Gastrocnemius medialis (tissue), 4 donors: ENCODE data around the gene ANKRD24. TPM values are rescaled to one million over a fixed set of nuclear protein-coding genes. Genes with fewer than 3 reads are reported as not detected.
"Not testable (repeated sequence)": the region's sequence is repeated elsewhere in the genome, so short reads cannot be mapped to it uniquely, and the experiment has no call there.

ENCODE experiments used
- ATAC-seq, 2 donors: fragments of 150-250 bp; one replicate each; pipeline ENCODE4 v1.9.1; 2016
- DNase-seq, 2 donors: peaks; one replicate each; pipeline ENCODE4 v3.0.0-alpha.2; 2019
- H3K27ac ChIP-seq, 4 donors: fragments of 200-600 bp; sonication (generic); 1 replicate in 1 of 4; 2 replicates in 3 of 4; pipeline ENCODE4 v1.5.1; 2016 to 2018; ENCODE audit warnings: mild to moderate bottlenecking in 2 of 4, moderate library complexity in 1 of 4
- H3K27me3 ChIP-seq, 3 donors: fragments of 200-600 bp; sonication (generic) in 2 of 3; 1 replicate in 1 of 3; 2 replicates in 2 of 3; pipeline versions ENCODE4 v1.5.1 to v1.6.0; 2016 to 2019; ENCODE audit warnings: mild to moderate bottlenecking in 1 of 3, moderate library complexity in 1 of 3
- H3K36me3 ChIP-seq, 2 donors: fragments of 200-600 bp; sonication (generic) in 1 of 2; one replicate each; pipeline ENCODE4 v1.5.1; 2017 to 2018
- H3K4me1 ChIP-seq, 2 donors: fragments of 200-600 bp; sonication (generic) in 1 of 2; one replicate each; pipeline ENCODE4 v1.5.1; 2016 to 2017; ENCODE audit warnings: mild to moderate bottlenecking in 2 of 2
- H3K4me3 ChIP-seq, 4 donors: fragments of 200-600 bp; sonication (generic) in 3 of 4; 1 replicate in 1 of 4; 2 replicates in 3 of 4; pipeline ENCODE4 v1.5.1; 2016 to 2019; ENCODE audit warnings: mild to moderate bottlenecking in 2 of 4
- H3K9me3 ChIP-seq, 3 donors: fragments of 200-600 bp; sonication (generic) in 2 of 3; 1 replicate in 1 of 3; 2 replicates in 2 of 3; pipeline ENCODE4 v1.5.1; 2016 to 2019
- CTCF ChIP-seq, 5 experiments: fragments of 450-650 bp in 3 of 5; fragments of 200-600 bp in 2 of 5; sonication (generic) in 2 of 5; IDR thresholded peaks in 4 of 5; conservative IDR thresholded peaks in 1 of 5; 1 replicate in 4 of 5; 2 replicates in 1 of 5; pipeline ENCODE4 v1.5.1; 2016 to 2019; ENCODE audit warnings: antibody characterized with exemption in 5 of 5, mild to moderate bottlenecking in 3 of 5, moderate library complexity in 3 of 5
- POLR2A ChIP-seq, 2 donors: fragments of 450-650 bp; IDR thresholded peaks; one replicate each; pipeline ENCODE4 v1.6.1; 2017; ENCODE audit warnings: antibody characterized with exemption in 2 of 2, mild to moderate bottlenecking in 2 of 2, moderate library complexity in 2 of 2
- in situ Hi-C, 4 donors: fragments of 200-750 bp; cut with MboI; loops; one replicate each; pipeline versions ENCODE4 v1.15.0 to v1.8.0; 2017; ENCODE audit warnings: low sequenced_read_pairs in 4 of 4
- intact Hi-C: fragments of 100-400 bp; cut with DNase I; formaldehyde crosslinking; loops from one replicate; pipeline ENCODE4 v1.15.1; 2023; ENCODE audit warnings: low total_unique reads
- total RNA-seq, 4 donors: library from RNA; depleted of rRNA; stranded (reverse); fragments of >200 nt; gene quantifications; one replicate each; pipeline versions ENCODE4 v1.1.0 to v1.2.3, GENCODE V29; 2016

The ANKRD24 gene
- total RNA-seq, 4 donors from 2014 or later, result 0.13 to 3.0 (median 0.45) TPM

- Histone ChIP-seq H3K27ac (no peak overlapping the region), H3K4me3 (no peak overlapping the region), H3K9me3 (no peaks in the 10 kb centered on the region), H3K27me3 (peaks cover 7 to 14% (median 8%) of the 10 kb centered on the region in 3 donors), H3K36me3 (no peaks in the 10 kb centered on the region), H3K4me1 (no peaks in the 10 kb centered on the region)
- in situ Hi-C loops, result no loop called here
- intact Hi-C loops, result no loop called here
- DNase-seq (no peak), ATAC-seq (no peak)
- TF ChIP-seq POLR2A (IDR thresholded peaks at IDR 0.05) (no peak), CTCF (IDR thresholded peaks at IDR 0.05 in 4 of 5, conservative IDR thresholded peaks at IDR 0.05 in 1 of 5) (no peak)
Measured at GRCh38 chr19:4157164-4157563, 25.3 kb upstream of the ANKRD24 start.

DNA sequence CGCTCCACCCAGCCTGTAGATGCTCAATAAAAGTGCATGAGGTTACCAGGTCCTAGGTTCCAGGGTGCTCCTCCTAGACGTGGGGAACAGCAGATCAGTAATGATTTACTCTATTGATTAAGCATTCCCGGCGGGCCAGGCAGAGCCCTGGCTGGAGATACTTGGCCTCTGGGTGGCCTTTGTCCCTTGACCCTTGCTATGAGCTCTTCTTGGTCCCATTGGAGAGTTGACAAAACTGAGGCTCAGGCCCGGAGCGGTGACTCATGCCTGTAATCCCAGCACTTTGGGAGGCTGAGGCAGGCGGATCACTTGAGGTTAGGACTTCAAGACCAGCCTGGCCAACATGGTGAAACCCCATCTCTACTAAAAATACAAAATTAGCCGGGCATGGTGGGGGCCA lies 24.5 kb upstream of the ANKRD24 start:
- ATAC-seq, intact Hi-C loops, in situ Hi-C loops: not testable (repeated sequence)

GRCh38 chr19:4161415-4162077 lies 20.9 kb upstream of the ANKRD24 start:
- in situ Hi-C loops (no loop called here), intact Hi-C loops (no loop called here)
- Histone ChIP-seq H3K36me3 (no peaks in the 10 kb centered on the region), H3K27ac (no peak overlapping the region), H3K4me1 (no peaks in the 10 kb centered on the region), H3K9me3 (no peaks in the 10 kb centered on the region), H3K4me3 (no peak overlapping the region), H3K27me3 (peaks cover 7 to 14% (median 8%) of the 10 kb centered on the region in 3 donors)
- ATAC-seq, result no peak
- DNase-seq, result no peak
- no peak for TF ChIP-seq CTCF (IDR thresholded peaks at IDR 0.05 in 4 of 5, conservative IDR thresholded peaks at IDR 0.05 in 1 of 5)
- TF ChIP-seq POLR2A (IDR thresholded peaks at IDR 0.05), result no peak

More for the DNA sequence above, 24.5 kb upstream of the ANKRD24 start:
- H3K27me3 ChIP-seq, H3K4me3 ChIP-seq, H3K9me3 ChIP-seq, DNase-seq, H3K4me1 ChIP-seq, H3K27ac ChIP-seq, H3K36me3 ChIP-seq: not testable (repeated sequence)

DNA sequence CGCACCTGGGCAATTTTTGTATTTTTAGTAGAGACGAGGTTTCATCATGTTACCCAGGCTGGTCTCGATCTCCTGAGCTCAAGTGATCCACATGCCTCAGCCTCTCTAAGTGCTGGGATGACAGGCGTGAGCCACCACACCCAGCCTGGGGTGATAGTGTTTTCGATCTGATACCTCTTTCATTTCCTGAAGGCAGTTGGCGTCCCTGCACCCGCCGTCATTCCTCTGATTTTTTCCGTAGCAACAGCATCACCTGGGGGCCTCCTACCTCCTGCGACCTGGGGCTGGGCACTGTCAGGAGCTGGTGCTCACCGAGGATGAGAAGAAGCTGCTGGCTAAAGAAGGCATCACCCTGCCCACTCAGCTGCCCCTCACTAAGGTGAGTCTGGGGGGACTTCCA lies 18.2 kb upstream of the ANKRD24 start:
- intact Hi-C loops (no loop called here), in situ Hi-C loops (no loop called here)
- H3K27me3 ChIP-seq, result peaks cover 7 to 22% (median 10%) of the 10 kb centered on the region in 3 donors

DNA sequence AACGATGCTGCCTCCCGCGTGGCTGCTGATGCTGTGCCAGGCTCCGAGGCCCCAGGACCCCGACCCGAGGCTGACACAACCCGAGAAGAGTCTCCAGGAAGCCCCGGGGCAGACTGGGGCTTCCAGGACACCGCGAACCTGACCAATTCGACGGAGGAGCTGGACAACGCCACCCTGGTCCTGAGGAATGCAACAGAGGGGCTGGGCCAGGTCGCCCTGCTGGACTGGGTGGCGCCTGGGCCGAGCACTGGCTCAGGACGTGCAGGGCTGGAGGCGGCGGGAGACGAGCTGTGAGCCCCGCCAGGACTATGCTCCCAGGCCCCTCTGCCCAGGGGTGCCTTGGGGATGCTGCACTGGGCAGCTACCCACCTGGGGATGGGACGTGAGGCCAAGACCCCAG lies 10.8 kb upstream of the ANKRD24 start:
- no peaks in the 10 kb centered on the region for H3K9me3 ChIP-seq
- H3K27ac ChIP-seq, result no peak overlapping the region
- H3K4me1 ChIP-seq, result no peaks in the 10 kb centered on the region
- H3K36me3 ChIP-seq, result peaks cover 0 to 12% of the 10 kb centered on the region in 2 donors
- peaks cover 6 to 7% (median 6%) of the 10 kb centered on the region in 3 donors for H3K27me3 ChIP-seq
- intact Hi-C loops (no loop called here), in situ Hi-C loops (no loop called here)
- TF ChIP-seq CTCF (IDR thresholded peaks at IDR 0.05 in 4 of 5, conservative IDR thresholded peaks at IDR 0.05 in 1 of 5) (no peak), POLR2A (IDR thresholded peaks at IDR 0.05) (no peak)
- no peak overlapping the region for H3K4me3 ChIP-seq
- DNase-seq (no peak), ATAC-seq (no peak)

More for the DNA sequence above, 18.2 kb upstream of the ANKRD24 start:
- ATAC-seq (no peak), DNase-seq (no peak)
- TF ChIP-seq POLR2A (IDR thresholded peaks at IDR 0.05) (no peak), CTCF (IDR thresholded peaks at IDR 0.05 in 4 of 5, conservative IDR thresholded peaks at IDR 0.05 in 1 of 5) (no peak)
- no peaks in the 10 kb centered on the region for H3K36me3 ChIP-seq
- H3K4me3 ChIP-seq, result no peak overlapping the region
- H3K4me1 ChIP-seq, result no peaks in the 10 kb centered on the region
- no peak overlapping the region for H3K27ac ChIP-seq
- no peaks in the 10 kb centered on the region for H3K9me3 ChIP-seq
